CD14-positive monocyte (primary cell): ENCODE results near the gene CCDC8. TPM values are rescaled to one million over a fixed set of nuclear protein-coding genes. Genes with fewer than 3 reads are reported as not detected.

Experiments used
- DNase-seq, 3 donors: peaks; one replicate each; pipeline ENCODE4 v3.0.0-alpha.2; 2011 to 2022
- H2AFZ ChIP-seq: 2 replicates; pipeline ENCODE4 v1.6.0; 2012; ENCODE audit warnings: mild to moderate bottlenecking, low read depth, low read length, inconsistent platforms; ENCODE audit not compliant: insufficient read depth, poor library complexity, severe bottlenecking
- H3K27ac ChIP-seq, 2 donors: 1 replicate in 1 of 2; 2 replicates in 1 of 2; pipeline ENCODE4 v1.5.1; 2012 to 2013; ENCODE audit warnings: low read length in 2 of 2, control low read depth in 1 of 2, inconsistent platforms in 1 of 2, low read depth in 1 of 2, mild to moderate bottlenecking in 1 of 2
- H3K27me3 ChIP-seq, 2 donors: one replicate each; pipeline versions ENCODE4 v1.6.0 to v1.6.1; 2011 to 2013; ENCODE audit warnings: low read length in 2 of 2; ENCODE audit not compliant: control insufficient read depth in 2 of 2, insufficient read depth in 2 of 2
- H3K36me3 ChIP-seq, 2 donors: replicated peaks in 1 of 2; 1 replicate in 1 of 2; 2 replicates in 1 of 2; pipeline versions ENCODE4 v1.5.1 to v1.6.1; 2012 to 2013; ENCODE audit warnings: low read length in 2 of 2, control low read depth in 1 of 2, inconsistent platforms in 1 of 2, mild to moderate bottlenecking in 1 of 2; ENCODE audit not compliant: insufficient read depth in 2 of 2, control insufficient read depth in 1 of 2
- H3K4me1 ChIP-seq, 2 donors: 1 replicate in 1 of 2; 2 replicates in 1 of 2; pipeline versions ENCODE4 v1.5.1 to v1.6.1; 2012 to 2013; ENCODE audit warnings: low read length in 2 of 2, control low read depth in 1 of 2, inconsistent platforms in 1 of 2, mild to moderate bottlenecking in 1 of 2, moderate library complexity in 1 of 2; ENCODE audit not compliant: insufficient read depth in 2 of 2, control insufficient read depth in 1 of 2
- H3K4me2 ChIP-seq: replicated peaks from 2 replicates; pipeline ENCODE3; 2012; ENCODE audit warnings: low read length, moderate library complexity, mild to moderate bottlenecking; ENCODE audit not compliant: poor library complexity, severe bottlenecking; ENCODE audit errors: extremely low read depth
- H3K4me3 ChIP-seq, 3 experiments: fragments of 200-600 bp in 1 of 3; sonication (generic) in 1 of 3; replicated peaks in 1 of 3; 1 replicate in 2 of 3; 2 replicates in 1 of 3; pipeline ENCODE4 v1.5.1; 2011 to 2013; ENCODE audit warnings: low read length in 3 of 3, mild to moderate bottlenecking in 3 of 3, control low read depth in 2 of 3, low read depth in 2 of 3, inconsistent platforms in 1 of 3, moderate library complexity in 1 of 3
- H3K79me2 ChIP-seq: 2 replicates; pipeline ENCODE4 v1.6.0; 2012; ENCODE audit warnings: mild to moderate bottlenecking, control low read depth, inconsistent platforms, low read length, moderate library complexity; ENCODE audit not compliant: insufficient read depth
- H3K9ac ChIP-seq: 2 replicates; pipeline ENCODE4 v1.6.0; 2017; ENCODE audit warnings: low read length, mild to moderate bottlenecking; ENCODE audit not compliant: insufficient read depth, poor library complexity, severe bottlenecking
- H3K9me3 ChIP-seq, 2 donors: replicated peaks in 1 of 2; 1 replicate in 1 of 2; 2 replicates in 1 of 2; pipeline versions ENCODE4 v1.5.1 to v1.6.1; 2012 to 2013; ENCODE audit warnings: low read length in 2 of 2, control low read depth in 1 of 2; ENCODE audit not compliant: control insufficient read depth in 1 of 2, insufficient read depth in 1 of 2
- H4K20me1 ChIP-seq: 2 replicates; pipeline ENCODE4 v1.6.0; 2012; ENCODE audit warnings: mild to moderate bottlenecking, low read length, control low read depth, moderate library complexity; ENCODE audit not compliant: insufficient read depth
- H3K27ac Mint-ChIP-seq, 7 donors: one replicate each; pipeline ENCODE4 v1.8.0; 2020; ENCODE audit warnings: mild to moderate bottlenecking in 7 of 7, mixed read lengths in 7 of 7, moderate library complexity in 6 of 7, inconsistent platforms in 2 of 7
- H3K27me3 Mint-ChIP-seq, 3 donors: one replicate each; pipeline ENCODE4 v1.8.0; 2021 to 2022; ENCODE audit warnings: low read depth in 3 of 3, mild to moderate bottlenecking in 3 of 3, mixed read lengths in 3 of 3, moderate library complexity in 3 of 3, inconsistent platforms in 1 of 3
- H3K36me3 Mint-ChIP-seq, 2 donors: one replicate each; pipeline ENCODE4 v1.8.0; 2020; ENCODE audit warnings: mixed read lengths in 2 of 2, inconsistent platforms in 1 of 2, mild to moderate bottlenecking in 1 of 2
- H3K4me1 Mint-ChIP-seq: one replicate; pipeline ENCODE4 v1.8.0; 2020; ENCODE audit warnings: mild to moderate bottlenecking, mixed read lengths
- H3K4me3 Mint-ChIP-seq, 2 donors: one replicate each; pipeline ENCODE4 v1.8.0; 2020; ENCODE audit warnings: mild to moderate bottlenecking in 2 of 2, mixed read lengths in 2 of 2, moderate library complexity in 1 of 2
- H3K9me3 Mint-ChIP-seq, 7 donors: one replicate each; pipeline ENCODE4 v1.8.0; 2020 to 2022; ENCODE audit warnings: mixed read lengths in 7 of 7, mild to moderate bottlenecking in 6 of 7, moderate library complexity in 6 of 7, inconsistent platforms in 2 of 7
- WGBS: methylation state at CpG from one replicate; pipeline ENCODE4 v1.1.5; 2013; ENCODE audit warnings: missing lambda C conversion rate; ENCODE audit not compliant: insufficient coverage; 5-methylcytosine and 5-hydroxymethylcytosine counted together
- intact Hi-C, 2 donors: fragments of 100-400 bp; cut with micrococcal nuclease; formaldehyde crosslinking; loops; one replicate each; pipeline versions ENCODE4 v1.15.0 to v1.15.1; 2023
- polyA plus RNA-seq, 3 donors: library from polyadenylated mRNA; depleted of rRNA in 1 of 3; unstranded in 2 of 3; stranded (reverse) in 1 of 3; fragments of 300-500 nt in 2 of 3; fragments of >200 nt in 1 of 3; fragmentation: Illumina TruSeq in 2 of 3; gene quantifications; 1 replicate in 2 of 3; 2 replicates in 1 of 3; pipeline ENCODE4 v1.2.3, GENCODE V29; 2012 to 2021
- TF ChIP-seq, protein P1 (sequence below): fragments of 200-600 bp; IDR thresholded peaks from one replicate; pipeline ENCODE4 v1.8.0; 2022; ENCODE audit warnings: antibody characterized with exemption, mild to moderate bottlenecking

Gene CCDC8
- polyA plus RNA-seq, 3 donors: not detected

DNA sequence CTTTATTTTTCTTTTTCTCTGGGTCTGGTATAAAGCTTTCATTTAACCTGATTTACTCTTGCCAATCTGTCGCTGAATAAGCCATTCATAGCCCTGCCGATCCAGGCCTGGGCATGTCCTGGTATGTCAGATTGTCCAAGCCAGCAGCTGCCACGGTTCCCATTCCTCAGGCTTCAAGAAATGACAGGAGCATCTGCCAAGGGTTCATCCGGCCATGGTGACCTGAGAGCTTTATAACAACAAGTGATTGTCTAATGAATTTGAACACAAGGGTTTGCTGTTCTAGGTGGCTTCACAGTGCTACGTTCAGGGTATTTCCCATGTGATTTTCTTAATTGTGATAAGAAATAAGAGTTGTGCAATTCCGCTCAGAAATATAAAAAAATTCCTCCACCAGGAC, 38.0 kb upstream of the CCDC8 start:
- no peaks in the 10 kb centered on the region for H3K4me1 ChIP-seq
- peaks cover 0 to 3% of the 10 kb centered on the region in 2 donors for H3K9me3 ChIP-seq
- Mint-ChIP-seq H3K9me3 (peaks cover 0 to 12% (median 8%) of the 10 kb centered on the region in 7 donors), H3K4me1 (no peaks in the 10 kb centered on the region), H3K27ac (no peak overlapping the region), H3K4me3 (no peak overlapping the region), H3K36me3 (no peaks in the 10 kb centered on the region), H3K27me3 (peaks cover 15 to 40% (median 23%) of the 10 kb centered on the region in 3 donors)
- no peak overlapping the region for H3K9ac ChIP-seq
- TF ChIP-seq, protein P1, sequence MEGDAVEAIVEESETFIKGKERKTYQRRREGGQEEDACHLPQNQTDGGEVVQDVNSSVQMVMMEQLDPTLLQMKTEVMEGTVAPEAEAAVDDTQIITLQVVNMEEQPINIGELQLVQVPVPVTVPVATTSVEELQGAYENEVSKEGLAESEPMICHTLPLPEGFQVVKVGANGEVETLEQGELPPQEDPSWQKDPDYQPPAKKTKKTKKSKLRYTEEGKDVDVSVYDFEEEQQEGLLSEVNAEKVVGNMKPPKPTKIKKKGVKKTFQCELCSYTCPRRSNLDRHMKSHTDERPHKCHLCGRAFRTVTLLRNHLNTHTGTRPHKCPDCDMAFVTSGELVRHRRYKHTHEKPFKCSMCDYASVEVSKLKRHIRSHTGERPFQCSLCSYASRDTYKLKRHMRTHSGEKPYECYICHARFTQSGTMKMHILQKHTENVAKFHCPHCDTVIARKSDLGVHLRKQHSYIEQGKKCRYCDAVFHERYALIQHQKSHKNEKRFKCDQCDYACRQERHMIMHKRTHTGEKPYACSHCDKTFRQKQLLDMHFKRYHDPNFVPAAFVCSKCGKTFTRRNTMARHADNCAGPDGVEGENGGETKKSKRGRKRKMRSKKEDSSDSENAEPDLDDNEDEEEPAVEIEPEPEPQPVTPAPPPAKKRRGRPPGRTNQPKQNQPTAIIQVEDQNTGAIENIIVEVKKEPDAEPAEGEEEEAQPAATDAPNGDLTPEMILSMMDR: no peak
- no peaks in the 10 kb centered on the region for H3K36me3 ChIP-seq
- no peak overlapping the region for H3K27ac ChIP-seq
- intact Hi-C loops: no loop called here
- no peaks in the 10 kb centered on the region for H3K79me2 ChIP-seq
- H3K4me2 ChIP-seq: no peak overlapping the region
- DNase-seq: no peak
- no peak overlapping the region for H3K4me3 ChIP-seq
- H2AFZ ChIP-seq: no peak overlapping the region
- H4K20me1 ChIP-seq: no peaks in the 10 kb centered on the region
- peaks cover 0 to 7% of the 10 kb centered on the region in 2 donors for H3K27me3 ChIP-seq
- 100% methylated on average over 2 of the region's 6 CpGs for WGBS

DNA sequence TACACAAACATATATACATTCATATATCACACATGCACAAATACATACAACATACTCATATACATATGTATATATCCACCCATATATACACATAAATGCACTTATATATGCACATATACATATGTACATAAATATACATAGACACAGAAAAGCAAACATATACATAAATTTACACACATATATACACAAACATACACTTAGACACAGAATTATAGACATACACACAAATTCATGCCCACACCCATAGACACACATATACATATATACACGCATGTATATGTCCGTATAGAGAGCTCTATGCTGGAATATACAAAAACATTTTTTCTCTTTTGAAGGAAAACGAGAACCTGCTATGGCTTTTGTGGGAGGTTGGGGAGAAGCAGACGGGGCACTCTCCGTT, 37.4 kb upstream of the CCDC8 start:
- no CpG with 5 or more reads among the region's 5 CpGs for WGBS
- H2AFZ ChIP-seq: no peak overlapping the region

More for the DNA sequence above, 37.4 kb upstream of the CCDC8 start:
- Histone ChIP-seq H3K36me3 (no peaks in the 10 kb centered on the region), H3K79me2 (no peaks in the 10 kb centered on the region), H3K4me3 (no peak overlapping the region), H3K27ac (no peak overlapping the region), H3K27me3 (peaks cover 0 to 7% of the 10 kb centered on the region in 2 donors), H3K4me1 (no peaks in the 10 kb centered on the region), H3K9me3 (peaks cover 0 to 3% of the 10 kb centered on the region in 2 donors), H3K4me2 (no peak overlapping the region), H4K20me1 (no peaks in the 10 kb centered on the region), H3K9ac (no peak overlapping the region)
- Mint-ChIP-seq H3K4me3 (no peak overlapping the region), H3K27me3 (peaks cover 15 to 37% (median 21%) of the 10 kb centered on the region in 3 donors), H3K36me3 (no peaks in the 10 kb centered on the region), H3K4me1 (no peaks in the 10 kb centered on the region), H3K9me3 (peaks cover 0 to 12% (median 8%) of the 10 kb centered on the region in 7 donors), H3K27ac (no peak overlapping the region)
- no peak for DNase-seq
- intact Hi-C loops: no loop called here
- TF ChIP-seq, protein P1: no peak
